K562 (cell line): ENCODE results near the gene SPATS2L. TPM values are rescaled to one million over a fixed set of nuclear protein-coding genes. Genes with fewer than 3 reads are reported as not detected.

Experiments
- ATAC-seq: fragments of 200-7000 bp; cut with Tn5 transposase; 3 replicates; pipeline ENCODE4 v1.9.1; 2020; ENCODE audit warnings: moderate library complexity
- BruUV-seq: library from RNA; stranded (reverse); fragments of 400-500 nt; replicated peaks from 2 replicates; lab custom pipeline; 2021; lab: Mats Ljungman, UMichigan
- CTCF ChIA-PET: fragments of 300-600 bp; formaldehyde crosslinking; extraction: SDS; loops from one replicate; lab custom pipeline; 2021; ENCODE audit warnings: low intra/inter-chr PET ratio; lab: Yijun Ruan, JAX
- POLR2A ChIA-PET: fragments of 300-600, 350-650 bp; sonication (Branson Sonifier 250); formaldehyde crosslinking; extraction: SDS; loops from one replicate; lab custom pipeline; 2021; ENCODE audit warnings: antibody characterized with exemption, inconsistent platforms; lab: Yijun Ruan, JAX
- DNase-seq, 4 experiments: peaks; one replicate each; pipeline versions ENCODE4 v3.0.0 to v3.0.0-alpha.2; 2011 to 2018; ENCODE audit warnings: low spot score in 3 of 4, mixed read lengths in 3 of 4; ENCODE audit errors: extremely low read depth in 1 of 4
- FAIRE-seq: peaks from 2 replicates; lab custom pipeline; 2011; peaks lifted over from hg19 to GRCh38; lab: Jason Lieb, UNC
- H2AFZ ChIP-seq: 2 replicates; pipeline ENCODE4 v1.6.0; 2011; ENCODE audit warnings: low read depth, low read length, control low read depth, inconsistent platforms
- H3K27ac ChIP-seq: fragments of 200-600 bp; 3 replicates; pipeline ENCODE4 v1.8.0; 2011; ENCODE audit warnings: low read depth, mild to moderate bottlenecking, control low read depth, inconsistent platforms, low read length, moderate library complexity, mixed read lengths; ENCODE audit errors: extremely low read depth
- H3K27me3 ChIP-seq, 2 experiments: fragments of 300-600 bp in 1 of 2; 2 replicates in 1 of 2; 3 replicates in 1 of 2; pipeline versions ENCODE4 v1.6.0 to v1.8.0; 2011; ENCODE audit warnings: inconsistent platforms in 2 of 2, low read length in 2 of 2, mild to moderate bottlenecking in 1 of 2, mixed read lengths in 1 of 2, moderate library complexity in 1 of 2; ENCODE audit not compliant: control insufficient read depth in 2 of 2, insufficient read depth in 2 of 2
- H3K36me3 ChIP-seq: fragments of 300-600 bp; 3 replicates; pipeline ENCODE4 v1.8.0; 2011; ENCODE audit warnings: mild to moderate bottlenecking, low read length, inconsistent platforms; ENCODE audit not compliant: control insufficient read depth, insufficient read depth
- H3K4me1 ChIP-seq, 2 experiments: fragments of 200-600 bp in 1 of 2; replicated peaks in 1 of 2; 2 replicates in 1 of 2; 3 replicates in 1 of 2; pipeline versions ENCODE4 v1.5.1 to v1.8.0; 2011; ENCODE audit warnings: inconsistent platforms in 2 of 2, low read length in 2 of 2, mild to moderate bottlenecking in 1 of 2, mixed read lengths in 1 of 2, moderate library complexity in 1 of 2; ENCODE audit not compliant: control insufficient read depth in 2 of 2, insufficient read depth in 2 of 2
- H3K4me2 ChIP-seq: 2 replicates; pipeline ENCODE4 v1.6.1; 2011; ENCODE audit warnings: low read length, control low read depth, inconsistent platforms, mixed read lengths; ENCODE audit not compliant: insufficient read depth
- H3K4me3 ChIP-seq: fragments of 200-600 bp; sonication (generic), shearing (Covaris generic); 2 replicates; pipeline ENCODE4 v1.5.1; 2016; ENCODE audit warnings: control low read depth, inconsistent platforms
- H3K79me2 ChIP-seq: fragments of 200-600 bp; 3 replicates; pipeline ENCODE4 v1.8.0; 2011; ENCODE audit warnings: low read length, inconsistent platforms; ENCODE audit not compliant: control insufficient read depth, insufficient read depth
- H3K9ac ChIP-seq, 2 experiments: 2 replicates each; pipeline versions ENCODE4 v1.6.0 to v1.6.1; 2011; ENCODE audit warnings: low read depth in 2 of 2, low read length in 2 of 2, control low read depth in 1 of 2, inconsistent platforms in 1 of 2, mild to moderate bottlenecking in 1 of 2, mixed read lengths in 1 of 2; ENCODE audit not compliant: insufficient read depth in 1 of 2
- H3K9me1 ChIP-seq: one replicate; pipeline ENCODE4 v1.6.0; 2011; ENCODE audit warnings: inconsistent platforms, mild to moderate bottlenecking, low read length, moderate library complexity; ENCODE audit not compliant: control insufficient read depth, insufficient read depth
- H3K9me3 ChIP-seq: replicated peaks from 2 replicates; pipeline ENCODE4 v1.5.1; 2011; ENCODE audit warnings: low read depth, low read length, inconsistent platforms; ENCODE audit not compliant: control insufficient read depth, insufficient read depth
- H4K20me1 ChIP-seq: replicated peaks from 2 replicates; pipeline ENCODE4 v1.6.1; 2011; ENCODE audit warnings: low read length, inconsistent platforms, mixed read lengths; ENCODE audit not compliant: control insufficient read depth, insufficient read depth
- POLR2AphosphoS2 ChIP-seq: IDR thresholded peaks from 2 replicates; pipeline ENCODE4 v1.6.1; 2012; ENCODE audit warnings: low read length, improper control_type of control experiment
- SLC30A9 ChIP-seq: fragments of 250-450 bp; sonication (Bioruptor Pico); IDR thresholded peaks from 2 replicates; pipeline ENCODE4 v1.8.0; 2022; ENCODE audit warnings: mild to moderate bottlenecking, moderate library complexity
- ZBTB7A ChIP-seq: IDR thresholded peaks from 2 replicates; pipeline ENCODE4 v1.6.1; 2011; ENCODE audit warnings: low read depth, mild to moderate bottlenecking, low read length, moderate library complexity, borderline replicate concordance; ENCODE audit not compliant: control insufficient read depth
- WGBS: fragments of 100-300 bp; shearing (Covaris generic); methylation state at CpG from one replicate; pipeline ENCODE4 v1.1.6; 2016; ENCODE audit warnings: low coverage, mixed read lengths; ENCODE audit not compliant: insufficient coverage; ENCODE audit errors: missing lambda C conversion rate; 5-methylcytosine and 5-hydroxymethylcytosine counted together
- in situ Hi-C: fragments of 300-500 bp; cut with MboI; formaldehyde crosslinking; loops from 4 replicates; pipeline ENCODE4 v1.15.0; 2018; ENCODE audit warnings: inconsistent platforms, mixed read lengths
- intact Hi-C: fragments of 100-400 bp; cut with micrococcal nuclease; formaldehyde crosslinking; loops from 2 replicates; pipeline ENCODE4 v1.14.2; 2022
- polyA plus RNA-seq, 8 experiments: library from polyadenylated mRNA; depleted of rRNA in 4 of 8; stranded (reverse) in 5 of 8; unstranded in 3 of 8; fragments of >200 nt; fragmentation: Nextera tagmentation in 2 of 8; fragmentation: Illumina TruSeq in 1 of 8; extraction: Ambion mirVana in 2 of 8; extraction: Trizol in 1 of 8; gene quantifications; 2 replicates each; pipeline versions ENCODE4 v1.2.1 to v1.2.3, GENCODE V29; 2011 to 2014; ENCODE audit warnings: inconsistent platforms in 1 of 8, missing spikeins in 1 of 8
- total RNA-seq, 7 experiments: library from RNA; depleted of rRNA in 6 of 7; stranded (reverse); fragments of >200 nt in 6 of 7; fragmentation: Illumina TruSeq in 2 of 7; extraction: Trizol in 2 of 7; gene quantifications; 2 replicates each; pipeline versions ENCODE4 v1.2.1 to v1.2.3, GENCODE V29; 2011 to 2021; ENCODE audit warnings: low replicate concordance in 1 of 7
- TF ChIP-seq, protein P1 (sequence below): fragments of 450-650 bp; IDR thresholded peaks from 2 replicates; pipeline ENCODE4 v1.6.1; 2016; ENCODE audit warnings: low read depth
- TF ChIP-seq, protein P2 (sequence below): fragments of 250-450 bp; sonication (Bioruptor Pico); IDR thresholded peaks from 2 replicates; pipeline ENCODE4 v1.8.0; 2021; ENCODE audit warnings: borderline replicate concordance, mild to moderate bottlenecking, moderate library complexity; ENCODE audit not compliant: poor library complexity, severe bottlenecking

Gene SPATS2L
- total and polyA plus RNA-seq, 9 of the 15 experiments (the other 6 are each of a cell fraction or from before 2014, with no cell fraction given) = 11.3 to 41.5 (median 24.9) TPM

DNA sequence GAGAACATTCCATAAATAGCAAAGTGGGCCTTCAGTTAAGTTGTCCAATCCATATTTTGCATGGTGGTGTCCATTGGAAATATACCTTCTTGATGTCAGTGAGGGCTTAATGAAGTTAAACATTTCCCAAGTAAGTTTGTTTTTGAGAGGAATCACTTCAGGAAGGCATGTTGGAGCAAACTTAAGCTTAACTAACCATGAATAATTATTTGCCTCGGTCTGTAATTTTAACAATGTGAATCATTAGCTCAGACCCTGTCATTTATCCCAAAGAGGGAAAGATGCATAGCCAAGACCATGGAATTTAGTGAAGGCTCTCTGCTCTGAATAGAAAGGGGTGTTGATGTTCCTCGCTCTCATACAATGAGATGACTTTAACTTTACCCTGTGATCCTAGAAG, 47.4 kb downstream of the SPATS2L start:
- FAIRE-seq = no peak
- DNase-seq = no peak
- Histone ChIP-seq H3K79me2 (no peaks in the 10 kb centered on the region), H3K4me1 (peaks cover 0 to 4% of the 10 kb centered on the region in 2 experiments; a peak in 2 of 5 replicates), H3K36me3 (no peaks in the 10 kb centered on the region), H3K4me2 (no peak overlapping the region), H3K4me3 (no peak overlapping the region), H4K20me1 (no peaks in the 10 kb centered on the region), H3K27me3 (no peaks in the 10 kb centered on the region), H3K27ac (no peak overlapping the region), H2AFZ (no peak overlapping the region), H3K9me3 (no peaks in the 10 kb centered on the region), H3K9ac (no peak overlapping the region), H3K9me1 (no peaks in the 10 kb centered on the region)
- ChIA-PET CTCF (no interaction called here), POLR2A (no interaction called here)
- in situ Hi-C loops = no loop called here
- TF ChIP-seq POLR2AphosphoS2 (no peak), ZBTB7A (no peak), SLC30A9 (no peak)
- TF ChIP-seq, protein P1, sequence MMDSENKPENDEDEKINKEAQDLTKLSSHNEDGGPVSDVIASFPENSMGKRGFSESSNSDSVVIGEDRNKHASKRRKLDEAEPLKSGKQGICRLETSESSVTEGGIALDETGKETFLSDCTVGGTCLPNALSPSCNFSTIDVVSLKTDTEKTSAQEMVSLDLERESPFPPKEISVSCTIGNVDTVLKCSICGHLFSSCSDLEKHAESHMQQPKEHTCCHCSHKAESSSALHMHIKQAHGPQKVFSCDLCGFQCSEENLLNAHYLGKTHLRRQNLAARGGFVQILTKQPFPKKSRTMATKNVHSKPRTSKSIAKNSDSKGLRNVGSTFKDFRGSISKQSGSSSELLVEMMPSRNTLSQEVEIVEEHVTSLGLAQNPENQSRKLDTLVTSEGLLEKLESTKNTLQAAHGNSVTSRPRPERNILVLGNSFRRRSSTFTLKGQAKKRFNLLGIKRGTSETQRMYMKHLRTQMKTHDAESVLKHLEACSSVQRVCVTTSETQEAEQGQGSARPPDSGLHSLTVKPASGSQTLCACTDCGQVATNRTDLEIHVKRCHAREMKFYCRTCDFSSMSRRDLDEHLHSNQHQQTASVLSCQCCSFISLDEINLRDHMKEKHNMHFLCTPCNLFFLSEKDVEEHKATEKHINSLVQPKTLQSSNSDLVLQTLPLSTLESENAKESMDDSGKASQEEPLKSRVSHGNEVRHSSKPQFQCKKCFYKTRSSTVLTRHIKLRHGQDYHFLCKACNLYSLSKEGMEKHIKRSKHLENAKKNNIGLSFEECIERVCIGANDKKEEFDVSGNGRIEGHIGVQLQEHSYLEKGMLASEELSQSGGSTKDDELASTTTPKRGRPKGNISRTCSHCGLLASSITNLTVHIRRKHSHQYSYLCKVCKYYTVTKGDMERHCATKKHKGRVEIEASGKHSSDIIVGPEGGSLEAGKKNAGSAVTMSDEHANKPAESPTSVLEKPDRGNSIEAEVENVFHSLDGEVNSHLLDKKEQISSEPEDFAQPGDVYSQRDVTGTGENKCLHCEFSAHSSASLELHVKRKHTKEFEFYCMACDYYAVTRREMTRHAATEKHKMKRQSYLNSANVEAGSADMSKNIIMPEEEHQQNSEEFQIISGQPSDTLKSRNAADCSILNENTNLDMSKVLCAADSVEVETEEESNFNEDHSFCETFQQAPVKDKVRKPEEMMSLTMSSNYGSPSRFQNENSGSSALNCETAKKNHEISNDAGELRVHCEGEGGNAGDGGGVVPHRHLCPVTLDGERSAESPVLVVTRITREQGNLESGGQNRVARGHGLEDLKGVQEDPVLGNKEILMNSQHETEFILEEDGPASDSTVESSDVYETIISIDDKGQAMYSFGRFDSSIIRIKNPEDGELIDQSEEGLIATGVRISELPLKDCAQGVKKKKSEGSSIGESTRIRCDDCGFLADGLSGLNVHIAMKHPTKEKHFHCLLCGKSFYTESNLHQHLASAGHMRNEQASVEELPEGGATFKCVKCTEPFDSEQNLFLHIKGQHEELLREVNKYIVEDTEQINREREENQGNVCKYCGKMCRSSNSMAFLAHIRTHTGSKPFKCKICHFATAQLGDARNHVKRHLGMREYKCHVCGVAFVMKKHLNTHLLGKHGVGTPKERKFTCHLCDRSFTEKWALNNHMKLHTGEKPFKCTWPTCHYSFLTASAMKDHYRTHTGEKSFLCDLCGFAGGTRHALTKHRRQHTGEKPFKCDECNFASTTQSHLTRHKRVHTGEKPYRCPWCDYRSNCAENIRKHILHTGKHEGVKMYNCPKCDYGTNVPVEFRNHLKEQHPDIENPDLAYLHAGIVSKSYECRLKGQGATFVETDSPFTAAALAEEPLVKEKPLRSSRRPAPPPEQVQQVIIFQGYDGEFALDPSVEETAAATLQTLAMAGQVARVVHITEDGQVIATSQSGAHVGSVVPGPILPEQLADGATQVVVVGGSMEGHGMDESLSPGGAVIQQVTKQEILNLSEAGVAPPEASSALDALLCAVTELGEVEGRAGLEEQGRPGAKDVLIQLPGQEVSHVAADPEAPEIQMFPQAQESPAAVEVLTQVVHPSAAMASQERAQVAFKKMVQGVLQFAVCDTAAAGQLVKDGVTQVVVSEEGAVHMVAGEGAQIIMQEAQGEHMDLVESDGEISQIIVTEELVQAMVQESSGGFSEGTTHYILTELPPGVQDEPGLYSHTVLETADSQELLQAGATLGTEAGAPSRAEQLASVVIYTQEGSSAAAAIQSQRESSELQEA = no peak
- TF ChIP-seq, protein P2, sequence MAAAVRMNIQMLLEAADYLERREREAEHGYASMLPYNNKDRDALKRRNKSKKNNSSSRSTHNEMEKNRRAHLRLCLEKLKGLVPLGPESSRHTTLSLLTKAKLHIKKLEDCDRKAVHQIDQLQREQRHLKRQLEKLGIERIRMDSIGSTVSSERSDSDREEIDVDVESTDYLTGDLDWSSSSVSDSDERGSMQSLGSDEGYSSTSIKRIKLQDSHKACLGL (CRISPR knock-in tag) = no peak
- WGBS = 46% methylated on average over 2 of the region's 2 CpGs
- intact Hi-C loops = no loop called here
- no peak for ATAC-seq
- BruUV-seq = no TSS peak
